HEK293 (cell line): ENCODE results near the gene SLC16A13.

Experiments
- CTCF ChIA-PET: fragments of 350-600 bp; formaldehyde crosslinking; extraction: SDS; loops from one replicate; lab custom pipeline; 2021; ENCODE audit warnings: antibody characterized with exemption; lab: Yijun Ruan, JAX
- POLR2A ChIA-PET: fragments of 300-600 bp; formaldehyde crosslinking; extraction: SDS; loops from one replicate; lab custom pipeline; 2020; ENCODE audit warnings: antibody characterized with exemption, inconsistent platforms; lab: Yijun Ruan, JAX
- H3K27ac ChIP-seq: fragments of 200-500 bp; sonication (Bioruptor generic); 2 replicates; pipeline ENCODE4 v1.5.1; 2014; ENCODE audit warnings: low read depth, low read length, control low read depth, inconsistent platforms; ENCODE audit errors: extremely low read depth
- H3K36me3 ChIP-seq, 2 experiments: fragments of 200-500 bp in 1 of 2; sonication (Bioruptor generic) in 1 of 2; 1 replicate in 1 of 2; 2 replicates in 1 of 2; pipeline ENCODE4 v1.5.1; 2014 to 2017; ENCODE audit warnings: inconsistent platforms in 2 of 2, low read length in 2 of 2; ENCODE audit not compliant: control insufficient read depth in 2 of 2, insufficient read depth in 1 of 2
- H3K4me1 ChIP-seq: fragments of 200-500 bp; sonication (Bioruptor generic); 2 replicates; pipeline ENCODE4 v1.5.1; 2014; ENCODE audit warnings: mild to moderate bottlenecking, low read length, inconsistent platforms; ENCODE audit not compliant: control insufficient read depth, insufficient read depth
- H3K4me3 ChIP-seq: 2 replicates; pipeline ENCODE4 v1.5.1; 2011; ENCODE audit warnings: low read depth, mild to moderate bottlenecking, control low read depth, low read length, moderate library complexity
- H3K9me3 ChIP-seq: fragments of 200-500 bp; sonication (Bioruptor generic); 2 replicates; pipeline ENCODE4 v1.5.1; 2014; ENCODE audit warnings: low read depth, low read length, inconsistent platforms; ENCODE audit not compliant: control insufficient read depth, insufficient read depth
- AEBP2 ChIP-seq: fragments of 450-650 bp; formaldehyde crosslinking; IDR thresholded peaks from 2 replicates; pipeline ENCODE4 v1.5.1; 2016; ENCODE audit warnings: missing biosample characterization, missing genetic modification characterization, borderline replicate concordance
- GLIS2 ChIP-seq: fragments of 450-650 bp; formaldehyde crosslinking; IDR thresholded peaks from 2 replicates; pipeline ENCODE4 v1.5.1; 2016; ENCODE audit warnings: missing biosample characterization, missing genetic modification characterization
- KLF1 ChIP-seq: fragments of 450-650 bp; formaldehyde crosslinking; IDR thresholded peaks from 2 replicates; pipeline ENCODE4 v1.5.1; 2016; ENCODE audit warnings: missing biosample characterization, missing genetic modification characterization
- KLF10 ChIP-seq: fragments of 450-650 bp; IDR thresholded peaks from 2 replicates; pipeline ENCODE4 v1.5.1; 2018; ENCODE audit warnings: missing biosample characterization, mild to moderate bottlenecking, missing genetic modification characterization
- MZF1 ChIP-seq: fragments of 450-650 bp; formaldehyde crosslinking; IDR thresholded peaks from 2 replicates; pipeline ENCODE4 v1.5.1; 2017; ENCODE audit warnings: missing biosample characterization, missing genetic modification characterization, borderline replicate concordance
- PRDM2 ChIP-seq: fragments of 450-650 bp; formaldehyde crosslinking; IDR thresholded peaks from 2 replicates; pipeline ENCODE4 v1.5.1; 2016; ENCODE audit warnings: missing biosample characterization, missing genetic modification characterization, borderline replicate concordance
- SP2 ChIP-seq: fragments of 450-650 bp; formaldehyde crosslinking; IDR thresholded peaks from 2 replicates; pipeline ENCODE4 v1.5.1; 2016; ENCODE audit warnings: missing biosample characterization, missing genetic modification characterization
- YY2 ChIP-seq: fragments of 450-650 bp; formaldehyde crosslinking; IDR thresholded peaks from 2 replicates; pipeline ENCODE4 v1.5.1; 2016; ENCODE audit warnings: missing biosample characterization, missing genetic modification characterization
- ZBTB6 ChIP-seq: fragments of 450-650 bp; formaldehyde crosslinking; IDR thresholded peaks from 2 replicates; pipeline ENCODE4 v1.5.1; 2017; ENCODE audit warnings: missing biosample characterization, missing genetic modification characterization
- ZIC2 ChIP-seq: fragments of 450-650 bp; formaldehyde crosslinking; IDR thresholded peaks from 2 replicates; pipeline ENCODE4 v1.5.1; 2016; ENCODE audit warnings: missing biosample characterization, missing genetic modification characterization
- ZNF10 ChIP-seq: fragments of 450-650 bp; formaldehyde crosslinking; IDR thresholded peaks from 2 replicates; pipeline ENCODE4 v1.5.1; 2017; ENCODE audit warnings: missing biosample characterization, missing genetic modification characterization
- ZNF175 ChIP-seq: fragments of 450-650 bp; formaldehyde crosslinking; IDR thresholded peaks from 2 replicates; pipeline ENCODE4 v1.5.1; 2016; ENCODE audit warnings: missing biosample characterization, missing genetic modification characterization
- ZNF341 ChIP-seq: fragments of 450-650 bp; formaldehyde crosslinking; IDR thresholded peaks from 2 replicates; pipeline ENCODE4; 2016; ENCODE audit warnings: low read depth, missing biosample characterization, missing genetic modification characterization
- ZNF549 ChIP-seq: fragments of 450-650 bp; IDR thresholded peaks from 2 replicates; pipeline ENCODE4 v1.5.1; 2018; ENCODE audit warnings: missing biosample characterization, missing genetic modification characterization, mild to moderate bottlenecking, inconsistent platforms, moderate library complexity
- ZNF626 ChIP-seq: fragments of 450-650 bp; sonication (Bioruptor Pico); formaldehyde crosslinking; IDR thresholded peaks from 2 replicates; pipeline ENCODE4 v1.5.1; 2018; ENCODE audit warnings: missing biosample characterization, missing genetic modification characterization, inconsistent platforms
- ZNF629 ChIP-seq: fragments of 450-650 bp; formaldehyde crosslinking; IDR thresholded peaks from 2 replicates; pipeline ENCODE4 v1.5.1; 2017; ENCODE audit warnings: missing biosample characterization, missing genetic modification characterization
- ZNF645 ChIP-seq: fragments of 450-650 bp; formaldehyde crosslinking; IDR thresholded peaks from 2 replicates; pipeline ENCODE4; 2016; ENCODE audit warnings: missing biosample characterization, missing genetic modification characterization
- ZSCAN23 ChIP-seq: fragments of 450-650 bp; formaldehyde crosslinking; IDR thresholded peaks from 2 replicates; pipeline ENCODE4 v1.5.1; 2016; ENCODE audit warnings: missing biosample characterization, missing genetic modification characterization
- ZXDB ChIP-seq: fragments of 450-650 bp; formaldehyde crosslinking; IDR thresholded peaks from 2 replicates; pipeline ENCODE4 v1.5.1; 2016; ENCODE audit warnings: missing biosample characterization, missing genetic modification characterization
- TF ChIP-seq, protein P1 (sequence below): fragments of 450-650 bp; formaldehyde crosslinking; IDR thresholded peaks from 2 replicates; pipeline ENCODE4 v1.5.1; 2016; ENCODE audit warnings: missing biosample characterization, missing genetic modification characterization

SLC16A13 gene

DNA sequence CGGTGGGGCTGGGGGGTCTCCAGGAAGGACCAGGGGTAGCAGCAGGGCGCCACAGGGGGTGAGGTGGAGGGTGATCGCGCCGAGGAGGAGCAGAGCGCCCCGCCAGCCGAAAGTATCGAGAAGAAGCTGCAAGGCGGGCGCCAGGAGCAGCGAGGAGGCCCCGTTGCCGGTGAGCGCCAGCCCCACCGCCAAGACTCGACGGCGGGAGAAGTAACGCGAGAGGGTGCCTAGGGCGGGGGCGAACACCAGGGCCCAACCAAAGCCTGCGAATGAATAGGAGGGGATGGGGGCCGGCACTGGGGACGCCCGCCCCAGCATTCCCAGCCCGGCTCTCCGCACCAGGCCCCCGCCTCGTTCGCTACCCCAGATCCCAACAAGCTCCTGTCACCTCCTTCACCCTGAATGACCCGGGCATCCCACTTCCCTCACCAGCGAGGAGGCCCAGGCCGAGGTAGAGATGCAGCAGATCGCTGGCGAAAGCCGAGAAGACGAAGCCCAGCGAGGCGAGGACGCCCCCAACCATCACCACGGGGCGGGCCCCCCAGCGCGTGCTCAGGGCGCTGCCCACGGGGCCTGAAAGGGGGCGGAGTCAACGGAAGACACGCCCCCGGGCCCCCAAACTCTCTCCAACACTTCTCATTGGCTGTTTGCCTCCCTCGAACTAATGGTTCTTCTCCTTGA, 6.8 kb downstream of the SLC16A13 start (continued):
- TF ChIP-seq PRDM2 (tag by site-specific recombination) (no peak), SP2 (peak; percentile 29; the same call in 1 of the 2 replicates), KLF10 (tag by site-specific recombination) (0 out of 2 replicates have a peak, but pooled peaks have one; percentile 25), ZNF175 (no peak)

- no peaks in the 10 kb centered on the region for H3K9me3 ChIP-seq
- POLR2A ChIA-PET: interaction anchor here (0.7 kb wide), 1 partner anchor 8 kb away, joined by 3 read pairs; no protein-coding TSS in a partner anchor
- H3K4me3 ChIP-seq: no peak overlapping the region
- peaks cover 0 to 4% of the 10 kb centered on the region in 2 experiments; a peak in 1 of 3 replicates for H3K36me3 ChIP-seq
- TF ChIP-seq AEBP2 (tag by site-specific recombination) (no peak), ZNF626 (tag by site-specific recombination) (no peak), YY2 (tag by site-specific recombination) (no peak), ZNF645 (tag by site-specific recombination) (no peak), GLIS2 (no peak), ZNF10 (no peak), ZNF549 (tag by site-specific recombination) (no peak)
- peaks cover 6% of the 10 kb centered on the region; the same call in 1 of the 2 replicates for H3K4me1 ChIP-seq
- CTCF ChIA-PET: interaction anchor here (1.1 to 12.8 kb wide), 2 partner anchors 97 to 253 kb away, joined by 3 to 388 read pairs; no protein-coding TSS in a partner anchor
- no peak overlapping the region for H3K27ac ChIP-seq
Measured at GRCh38 chr17:7043182-7043496, 7.3 kb downstream of the SLC16A13 start.

- ChIA-PET POLR2A (interaction anchor here (0.7 kb wide), 2 partner anchors 8 to 313 kb away, joined by 3 to 4 read pairs; no protein-coding TSS in a partner anchor), CTCF (interaction anchor here (0.7 to 12.8 kb wide), 5 partner anchors 97 to 381 kb away, joined by 3 to 388 read pairs (median 15); no protein-coding TSS in a partner anchor)
- Histone ChIP-seq H3K36me3 (peaks cover 0 to 4% of the 10 kb centered on the region in 2 experiments; a peak in 1 of 3 replicates), H3K4me3 (no peak within 1 kb of the TSS), H3K9me3 (no peaks in the 10 kb centered on the region), H3K4me1 (peaks cover 6% of the 10 kb centered on the region; the same call in 1 of the 2 replicates), H3K27ac (peak within 1 kb of the TSS; percentile 16; the same call in 1 of the 2 replicates)
- TF ChIP-seq, protein P1, sequence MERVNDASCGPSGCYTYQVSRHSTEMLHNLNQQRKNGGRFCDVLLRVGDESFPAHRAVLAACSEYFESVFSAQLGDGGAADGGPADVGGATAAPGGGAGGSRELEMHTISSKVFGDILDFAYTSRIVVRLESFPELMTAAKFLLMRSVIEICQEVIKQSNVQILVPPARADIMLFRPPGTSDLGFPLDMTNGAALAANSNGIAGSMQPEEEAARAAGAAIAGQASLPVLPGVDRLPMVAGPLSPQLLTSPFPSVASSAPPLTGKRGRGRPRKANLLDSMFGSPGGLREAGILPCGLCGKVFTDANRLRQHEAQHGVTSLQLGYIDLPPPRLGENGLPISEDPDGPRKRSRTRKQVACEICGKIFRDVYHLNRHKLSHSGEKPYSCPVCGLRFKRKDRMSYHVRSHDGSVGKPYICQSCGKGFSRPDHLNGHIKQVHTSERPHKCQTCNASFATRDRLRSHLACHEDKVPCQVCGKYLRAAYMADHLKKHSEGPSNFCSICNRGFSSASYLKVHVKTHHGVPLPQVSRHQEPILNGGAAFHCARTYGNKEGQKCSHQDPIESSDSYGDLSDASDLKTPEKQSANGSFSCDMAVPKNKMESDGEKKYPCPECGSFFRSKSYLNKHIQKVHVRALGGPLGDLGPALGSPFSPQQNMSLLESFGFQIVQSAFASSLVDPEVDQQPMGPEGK (tag by site-specific recombination): peak; percentile 71
- TF ChIP-seq ZIC2: peak; percentile 96
- peak; percentile 19; the same call in 1 of the 2 replicates for TF ChIP-seq KLF1 (tag by site-specific recombination)
- TF ChIP-seq ZBTB6: peak; percentile 97
- TF ChIP-seq ZSCAN23 (tag by site-specific recombination): no peak
- no peak for TF ChIP-seq MZF1 (tag by site-specific recombination)
- TF ChIP-seq ZNF629 (tag by site-specific recombination): peak; percentile 49
- TF ChIP-seq ZNF341 (tag by site-specific recombination): peak; percentile 86
- TF ChIP-seq ZXDB (tag by site-specific recombination): peak; percentile 66
Measured at GRCh38 chr17:7043497-7044198, 7.8 kb downstream of the SLC16A13 start, which contains the start of gene SLC16A11. SLC16A11 (minus strand) TSS chr17:7044092; CDS start chr17:7043513, 579 bp downstream.
